Astrocyte (in vitro differentiated cells and primary cell): ENCODE measurements around the gene ERN1. TPM values are rescaled to one million over a fixed set of nuclear protein-coding genes. Genes with fewer than 3 reads are reported as not detected.

Source experiments
- DNase-seq: peaks from one replicate; pipeline ENCODE4 v3.0.0-alpha.2; 2010; ENCODE audit warnings: low read depth
- FAIRE-seq: peaks from 2 replicates; lab custom pipeline; 2011; peaks lifted over from hg19 to GRCh38; lab: Jason Lieb, UNC
- H2AFZ ChIP-seq: 2 replicates; pipeline ENCODE4 v1.6.0; 2012; ENCODE audit warnings: low read depth, low read length, inconsistent platforms
- H3K27ac ChIP-seq: 2 replicates; pipeline ENCODE4 v1.5.1; 2011; ENCODE audit warnings: low read depth, low read length, inconsistent platforms
- H3K27me3 ChIP-seq: 2 replicates; pipeline ENCODE4 v1.6.0; 2011; ENCODE audit warnings: low read length, inconsistent platforms; ENCODE audit not compliant: insufficient read depth
- H3K36me3 ChIP-seq: 2 replicates; pipeline ENCODE4 v1.5.1; 2011; ENCODE audit warnings: low read length, inconsistent platforms; ENCODE audit not compliant: insufficient read depth
- H3K4me1 ChIP-seq: 2 replicates; pipeline ENCODE4 v1.5.1; 2011; ENCODE audit warnings: low read length, inconsistent platforms; ENCODE audit not compliant: insufficient read depth
- H3K4me2 ChIP-seq: 2 replicates; pipeline ENCODE4 v1.6.0; 2012; ENCODE audit warnings: low read length, inconsistent platforms
- H3K4me3 ChIP-seq: 2 replicates; pipeline ENCODE4 v1.5.1; 2011; ENCODE audit warnings: low read depth, mild to moderate bottlenecking, low read length, inconsistent platforms; ENCODE audit not compliant: insufficient read depth
- H3K79me2 ChIP-seq: 2 replicates; pipeline ENCODE4 v1.6.0; 2012; ENCODE audit warnings: mild to moderate bottlenecking, low read length, inconsistent platforms; ENCODE audit not compliant: insufficient read depth
- H3K9ac ChIP-seq: 2 replicates; pipeline ENCODE4 v1.6.0; 2012; ENCODE audit warnings: mild to moderate bottlenecking, low read length, inconsistent platforms
- H3K9me3 ChIP-seq: 2 replicates; pipeline ENCODE4 v1.5.1; 2012; ENCODE audit warnings: low read depth, mild to moderate bottlenecking, low read length, inconsistent platforms; ENCODE audit not compliant: insufficient read depth
- H4K20me1 ChIP-seq: 2 replicates; pipeline ENCODE4 v1.6.0; 2012; ENCODE audit warnings: low read length, inconsistent platforms; ENCODE audit not compliant: insufficient read depth
- H3K27ac Mint-ChIP-seq: one replicate; pipeline ENCODE4 v1.8.0; 2021; ENCODE audit warnings: mild to moderate bottlenecking, mixed read lengths; ENCODE audit not compliant: unreplicated experiment
- H3K27me3 Mint-ChIP-seq: one replicate; pipeline ENCODE4 v1.8.0; 2021; ENCODE audit warnings: low read depth, mixed read lengths; ENCODE audit not compliant: unreplicated experiment
- H3K36me3 Mint-ChIP-seq: one replicate; pipeline ENCODE4 v1.8.0; 2021; ENCODE audit warnings: low read depth, mixed read lengths; ENCODE audit not compliant: unreplicated experiment
- H3K4me1 Mint-ChIP-seq: one replicate; pipeline ENCODE4 v1.8.0; 2021; ENCODE audit warnings: low read depth, mixed read lengths; ENCODE audit not compliant: unreplicated experiment
- H3K4me3 Mint-ChIP-seq: one replicate; pipeline ENCODE4 v1.8.0; 2021; ENCODE audit warnings: mild to moderate bottlenecking, moderate library complexity, mixed read lengths; ENCODE audit not compliant: unreplicated experiment
- H3K9me3 Mint-ChIP-seq: one replicate; pipeline ENCODE4 v1.8.0; 2021; ENCODE audit warnings: mild to moderate bottlenecking, mixed read lengths; ENCODE audit not compliant: unreplicated experiment
- EZH2 ChIP-seq: IDR thresholded peaks from 2 replicates; pipeline ENCODE4 v1.6.1; 2012; ENCODE audit warnings: mild to moderate bottlenecking, low read length, inconsistent platforms; ENCODE audit not compliant: insufficient read depth
- total RNA-seq: library from RNA; stranded (reverse); gene quantifications from 2 replicates; pipeline ENCODE4 v1.2.1, GENCODE V29; 2021
- TF ChIP-seq, protein P1 (sequence below): IDR thresholded peaks from 2 replicates; pipeline ENCODE4 v1.5.1; 2011; ENCODE audit warnings: low read depth, mild to moderate bottlenecking, inconsistent platforms, low read length, moderate library complexity; ENCODE audit not compliant: insufficient read depth

The ERN1 gene
- total RNA-seq, 1 donor from 2014 or later, result 11.7 TPM

DNA sequence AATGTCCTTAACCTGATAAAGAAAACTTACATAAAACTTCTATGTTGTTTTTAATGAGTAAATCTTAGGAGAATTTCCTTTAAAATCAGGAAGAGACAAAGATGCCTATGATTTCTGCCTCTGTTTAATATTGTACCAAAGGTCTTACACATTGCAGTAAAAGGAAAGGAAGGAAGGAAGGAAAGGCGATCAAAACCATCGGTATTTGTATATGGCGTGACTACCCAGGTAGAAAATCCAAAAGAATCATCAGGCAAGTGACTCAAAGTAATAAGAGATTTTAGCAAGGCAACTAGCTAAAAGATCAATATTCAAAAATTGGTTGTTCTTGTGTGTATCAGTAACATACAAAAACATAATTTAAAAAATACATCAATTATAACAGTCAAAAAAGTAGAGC, 113.0 kb downstream of the ERN1 start:
- H3K27me3 Mint-ChIP-seq, result peaks cover 3% of the 10 kb centered on the region
- peaks cover 3% of the 10 kb centered on the region for H3K4me1 Mint-ChIP-seq
- Histone ChIP-seq H2AFZ (no peak overlapping the region), H3K27me3 (peaks cover 11% of the 10 kb centered on the region), H3K4me1 (no peaks in the 10 kb centered on the region), H3K4me2 (no peak overlapping the region), H3K27ac (no peak overlapping the region), H3K9me3 (no peaks in the 10 kb centered on the region), H4K20me1 (no peaks in the 10 kb centered on the region), H3K9ac (no peak overlapping the region), H3K4me3 (no peak overlapping the region), H3K79me2 (no peaks in the 10 kb centered on the region), H3K36me3 (no peaks in the 10 kb centered on the region)
- no peaks in the 10 kb centered on the region for H3K9me3 Mint-ChIP-seq
- FAIRE-seq (no peak), DNase-seq (no peak)
- H3K27ac Mint-ChIP-seq, result no peak overlapping the region
- H3K4me3 Mint-ChIP-seq, result no peak overlapping the region
- no peaks in the 10 kb centered on the region for H3K36me3 Mint-ChIP-seq
- TF ChIP-seq, protein P1, sequence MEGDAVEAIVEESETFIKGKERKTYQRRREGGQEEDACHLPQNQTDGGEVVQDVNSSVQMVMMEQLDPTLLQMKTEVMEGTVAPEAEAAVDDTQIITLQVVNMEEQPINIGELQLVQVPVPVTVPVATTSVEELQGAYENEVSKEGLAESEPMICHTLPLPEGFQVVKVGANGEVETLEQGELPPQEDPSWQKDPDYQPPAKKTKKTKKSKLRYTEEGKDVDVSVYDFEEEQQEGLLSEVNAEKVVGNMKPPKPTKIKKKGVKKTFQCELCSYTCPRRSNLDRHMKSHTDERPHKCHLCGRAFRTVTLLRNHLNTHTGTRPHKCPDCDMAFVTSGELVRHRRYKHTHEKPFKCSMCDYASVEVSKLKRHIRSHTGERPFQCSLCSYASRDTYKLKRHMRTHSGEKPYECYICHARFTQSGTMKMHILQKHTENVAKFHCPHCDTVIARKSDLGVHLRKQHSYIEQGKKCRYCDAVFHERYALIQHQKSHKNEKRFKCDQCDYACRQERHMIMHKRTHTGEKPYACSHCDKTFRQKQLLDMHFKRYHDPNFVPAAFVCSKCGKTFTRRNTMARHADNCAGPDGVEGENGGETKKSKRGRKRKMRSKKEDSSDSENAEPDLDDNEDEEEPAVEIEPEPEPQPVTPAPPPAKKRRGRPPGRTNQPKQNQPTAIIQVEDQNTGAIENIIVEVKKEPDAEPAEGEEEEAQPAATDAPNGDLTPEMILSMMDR, result no peak
- no peak for TF ChIP-seq EZH2

DNA sequence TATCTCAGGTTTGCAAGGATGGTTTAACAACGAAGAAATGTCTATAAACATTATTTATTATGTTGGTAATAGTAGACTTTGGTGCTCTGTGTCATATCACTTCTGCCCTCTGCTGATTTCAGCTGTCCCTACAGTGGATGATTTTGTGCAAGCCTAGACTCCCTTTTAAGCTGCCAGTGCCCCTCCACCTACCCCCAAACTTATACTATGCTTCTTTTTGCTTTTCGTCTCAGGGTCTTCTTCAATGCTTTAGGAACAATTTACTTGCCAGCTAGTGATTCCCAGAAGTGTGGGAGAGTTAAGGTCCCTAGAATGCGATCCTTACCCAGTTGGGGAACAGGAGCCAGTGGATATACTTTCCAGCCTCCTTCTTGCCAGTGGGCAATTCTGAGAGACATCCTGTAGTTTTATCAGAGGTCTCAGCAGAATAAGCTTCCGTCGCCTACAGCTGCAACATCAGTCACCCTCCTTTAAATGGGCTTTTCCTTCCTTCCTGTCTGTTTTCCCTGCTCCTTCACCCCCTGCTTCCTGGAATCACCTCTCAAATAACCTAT, 113.6 kb downstream of the ERN1 start:
- no peak overlapping the region for H3K4me3 Mint-ChIP-seq
- TF ChIP-seq, protein P1, result no peak
- TF ChIP-seq EZH2, result no peak
- Histone ChIP-seq H3K4me3 (no peak overlapping the region), H3K4me1 (no peaks in the 10 kb centered on the region), H3K27me3 (peaks cover 11% of the 10 kb centered on the region), H3K79me2 (no peaks in the 10 kb centered on the region), H3K27ac (no peak overlapping the region), H3K4me2 (no peak overlapping the region), H2AFZ (no peak overlapping the region), H3K36me3 (no peaks in the 10 kb centered on the region), H3K9ac (no peak overlapping the region), H3K9me3 (no peaks in the 10 kb centered on the region), H4K20me1 (no peaks in the 10 kb centered on the region)
- H3K27ac Mint-ChIP-seq, result no peak overlapping the region
- DNase-seq (no peak), FAIRE-seq (no peak)
- peaks cover 3% of the 10 kb centered on the region for H3K4me1 Mint-ChIP-seq
- H3K36me3 Mint-ChIP-seq, result no peaks in the 10 kb centered on the region
- H3K27me3 Mint-ChIP-seq, result peaks cover 5% of the 10 kb centered on the region
- H3K9me3 Mint-ChIP-seq, result no peaks in the 10 kb centered on the region

DNA sequence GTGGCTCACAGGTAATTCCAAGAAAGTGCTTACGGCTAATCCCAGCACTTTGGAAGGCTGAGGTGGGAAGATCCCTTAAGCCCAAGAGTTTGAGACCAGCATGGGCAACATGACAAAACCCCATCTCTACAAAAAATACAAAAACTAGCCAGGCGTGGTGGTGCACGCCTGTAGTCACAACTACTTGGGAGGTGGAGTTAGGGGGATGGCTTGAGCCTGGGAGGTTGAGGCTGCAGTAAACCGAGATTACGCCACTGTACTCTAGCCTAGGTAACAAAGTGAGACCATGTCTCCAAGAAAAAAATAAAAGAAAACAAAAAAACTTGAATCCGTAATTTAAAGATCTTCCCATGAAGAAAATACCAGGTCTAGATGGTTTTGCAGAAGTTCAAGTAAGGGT, 114.5 kb downstream of the ERN1 start:
- no peaks in the 10 kb centered on the region for H4K20me1 ChIP-seq
- no peaks in the 10 kb centered on the region for H3K36me3 ChIP-seq
- H2AFZ ChIP-seq, result no peak overlapping the region
- H3K9me3 ChIP-seq, result no peaks in the 10 kb centered on the region
- H3K4me1 ChIP-seq, result no peaks in the 10 kb centered on the region
- Mint-ChIP-seq H3K36me3 (no peaks in the 10 kb centered on the region), H3K9me3 (no peaks in the 10 kb centered on the region), H3K4me1 (peaks cover 3% of the 10 kb centered on the region), H3K27ac (no peak overlapping the region), H3K27me3 (peaks cover 2% of the 10 kb centered on the region), H3K4me3 (no peak overlapping the region)
- H3K79me2 ChIP-seq, result no peaks in the 10 kb centered on the region
- FAIRE-seq (no peak), DNase-seq (no peak)
- peaks cover 11% of the 10 kb centered on the region for H3K27me3 ChIP-seq
- TF ChIP-seq, protein P1, result no peak
- no peak for TF ChIP-seq EZH2
- no peak overlapping the region for H3K27ac ChIP-seq
- H3K4me2 ChIP-seq, result no peak overlapping the region
- no peak overlapping the region for H3K9ac ChIP-seq
- H3K4me3 ChIP-seq, result no peak overlapping the region
